Retinal pigment epithelial cell (primary cell): ENCODE results near the gene KCNT1.

Experiments used
- DNase-seq: peaks from one replicate; pipeline ENCODE4 v3.0.0-alpha.2; 2010; ENCODE audit warnings: low read depth
- H3K4me3 ChIP-seq: 2 replicates; pipeline ENCODE4 v1.5.1; 2011; ENCODE audit warnings: mild to moderate bottlenecking, low read length, control low read depth, moderate library complexity
- CTCF ChIP-seq: conservative IDR thresholded peaks from 2 replicates; pipeline ENCODE4 v1.5.1; 2011; ENCODE audit warnings: low read depth, low read length, control low read depth, inconsistent platforms

KCNT1 gene

GRCh38 chr9:135724186-135724787, 22.3 kb downstream of the KCNT1 start:
- H3K4me3 ChIP-seq = no peak overlapping the region
- TF ChIP-seq CTCF = no peak
- DNase-seq = no peak

GRCh38 chr9:135726138-135726853, 24.3 kb downstream of the KCNT1 start:
- H3K4me3 ChIP-seq = no peak overlapping the region
- TF ChIP-seq CTCF = peak; percentile 4
- DNase-seq = no peak

GRCh38 chr9:135727257-135727875, 25.4 kb downstream of the KCNT1 start:
- H3K4me3 ChIP-seq = no peak overlapping the region
- DNase-seq = no peak
- no peak for TF ChIP-seq CTCF

- TF ChIP-seq CTCF = no peak
- no peak overlapping the region for H3K4me3 ChIP-seq
- no peak for DNase-seq
Measured at GRCh38 chr9:135728436-135729110, 26.6 kb downstream of the KCNT1 start.

- no peak for TF ChIP-seq CTCF
- no peak overlapping the region for H3K4me3 ChIP-seq
- no peak for DNase-seq
Measured at GRCh38 chr9:135729480-135729879, 27.5 kb downstream of the KCNT1 start.

GRCh38 chr9:135731454-135731853, 29.5 kb downstream of the KCNT1 start:
- no peak for TF ChIP-seq CTCF
- H3K4me3 ChIP-seq = no peak overlapping the region
- no peak for DNase-seq
